Panc1 (cell line): ENCODE results near the gene TUBA3E.

Source experiments
- CTCF ChIP-seq: fragments of 450-650 bp; IDR thresholded peaks from 2 replicates; pipeline ENCODE4 v1.5.1; 2017; ENCODE audit warnings: mild to moderate bottlenecking
- POLR2AphosphoS5 ChIP-seq: IDR thresholded peaks from 2 replicates; pipeline ENCODE4 v1.6.1; 2012; ENCODE audit warnings: mild to moderate bottlenecking, low read depth, low read length, moderate library complexity
- SIN3A ChIP-seq: IDR thresholded peaks from 2 replicates; pipeline ENCODE4 v1.6.1; 2012; ENCODE audit warnings: low read depth, mild to moderate bottlenecking, low read length, moderate library complexity, borderline replicate concordance; ENCODE audit not compliant: insufficient read depth

- TF ChIP-seq CTCF (no peak), SIN3A (no peak), POLR2AphosphoS5 (no peak)
Observed at GRCh38 chr2:130185436-130185835, 12.8 kb downstream of the TUBA3E start.
